Stimulated activated CD4-positive, alpha-beta T cell treated with anti-CD3 and anti-CD28 coated beads, Interleukin-15, amount 100 ng/mL, for 1 hour (primary cell): ENCODE results near the gene SFXN5.

Experiments
- DNase-seq, 2 donors: peaks; one replicate each; pipeline ENCODE4 v3.0.0-alpha.2; 2020; ENCODE audit warnings: low read depth in 1 of 2, low spot score in 1 of 2

Gene SFXN5

DNA sequence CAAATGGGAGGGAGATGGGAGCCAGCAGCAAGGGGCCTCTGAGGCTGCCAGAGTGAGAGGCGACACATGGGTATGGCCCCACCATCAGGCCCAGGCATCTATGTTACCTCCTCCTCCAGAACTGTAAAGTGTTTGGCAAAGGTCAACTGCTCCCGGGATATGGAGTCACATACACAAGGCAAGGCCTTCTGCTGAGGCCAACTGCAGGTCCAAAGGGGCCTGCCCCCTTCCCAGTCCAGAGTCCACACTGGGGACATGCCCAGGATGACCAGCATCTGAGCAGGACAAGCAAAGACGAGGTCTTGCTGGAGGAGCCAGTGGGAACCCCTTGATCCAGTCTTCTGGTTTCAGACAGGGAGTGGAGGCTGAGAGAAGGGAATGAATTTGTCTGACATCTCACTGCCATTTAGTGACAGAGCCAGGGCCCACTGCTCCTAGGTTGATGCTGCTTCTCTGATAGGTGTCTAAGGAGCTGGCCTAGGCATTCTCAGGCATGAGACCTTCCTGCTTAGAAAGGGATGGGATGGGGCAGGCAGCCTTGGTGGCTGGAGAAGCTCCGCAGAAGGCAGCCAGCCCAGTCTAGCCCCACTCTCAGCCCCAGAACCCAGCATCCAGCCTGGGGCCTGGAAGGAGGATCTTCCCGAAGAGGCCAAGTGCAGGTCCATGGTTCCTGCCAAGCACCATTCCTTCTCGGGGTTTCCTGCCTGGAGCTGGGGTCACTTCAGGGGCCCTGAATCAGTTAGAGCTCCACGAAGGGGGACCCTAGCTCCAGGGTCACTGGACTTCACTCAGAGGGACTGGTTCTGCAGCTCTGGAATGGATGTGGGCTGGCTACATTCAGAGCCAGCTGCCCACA, 127.7 kb downstream of the SFXN5 start:
- DNase-seq: no peak

DNA sequence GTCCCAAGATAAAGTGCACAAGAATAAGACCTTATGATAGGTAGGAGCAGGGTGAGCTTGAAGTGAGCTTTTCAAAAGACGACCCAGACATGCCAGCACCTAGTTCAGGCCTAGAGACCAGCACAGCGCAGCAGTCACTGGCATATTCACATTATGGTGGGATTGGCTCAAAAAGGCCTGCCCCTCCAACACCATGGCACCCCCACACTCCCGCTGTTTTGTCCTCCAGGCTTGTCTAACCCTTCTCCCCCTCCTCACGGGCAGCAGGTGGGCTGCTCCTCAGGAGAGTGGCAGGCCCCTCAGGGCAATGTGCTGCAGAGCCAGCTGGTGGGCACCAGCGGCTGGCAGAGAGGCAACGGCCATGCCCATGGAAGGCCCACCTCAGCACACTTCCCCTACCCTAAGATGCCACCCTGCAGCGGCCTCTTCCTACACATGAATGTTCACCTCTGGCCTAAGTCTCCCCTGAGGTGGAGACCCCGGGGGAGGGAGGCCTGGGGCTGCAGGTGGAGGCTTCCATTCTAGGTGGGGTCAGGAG, 128.6 kb downstream of the SFXN5 start:
- no peak for DNase-seq

DNA sequence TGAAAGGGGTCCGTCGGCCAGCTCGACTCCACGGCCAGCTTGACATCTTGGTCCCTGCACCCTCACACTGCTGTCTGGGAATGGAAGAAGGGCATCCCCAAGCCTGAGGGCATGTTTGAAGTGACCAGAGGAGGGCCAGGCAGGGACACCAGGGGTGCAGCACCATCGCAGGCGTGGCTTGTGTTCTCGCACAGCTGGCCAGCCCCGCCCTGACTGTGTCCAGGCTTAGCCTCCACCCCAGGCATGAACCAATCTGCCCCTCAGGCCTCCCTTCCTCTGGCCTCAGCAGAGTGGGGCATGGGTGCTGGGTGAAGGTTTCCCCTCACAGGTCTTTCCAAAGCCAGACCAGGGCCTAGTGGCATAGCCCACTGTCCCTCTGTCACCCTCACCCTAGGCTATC, 129.2 kb downstream of the SFXN5 start:
- DNase-seq: no peak

DNA sequence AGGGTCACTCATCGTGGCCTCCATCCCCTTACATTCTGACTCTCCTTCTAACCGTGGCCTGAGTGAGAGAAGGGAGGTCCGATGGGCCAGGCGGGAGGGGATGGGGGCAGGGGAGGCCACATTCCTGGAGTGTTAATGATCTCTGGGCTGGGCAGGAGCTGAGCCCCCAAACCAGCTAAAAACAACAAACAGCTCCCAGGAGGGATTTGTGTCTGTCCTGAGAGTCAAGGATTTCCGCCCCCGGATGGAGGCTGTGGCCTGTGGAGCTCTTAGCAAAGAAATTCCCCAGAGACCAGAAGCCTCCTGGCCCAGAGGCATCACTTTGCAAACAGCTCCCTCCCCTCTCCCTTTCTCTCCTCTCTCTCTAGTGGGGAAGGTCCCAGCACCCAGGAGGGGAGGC, 130.7 kb downstream of the SFXN5 start:
- no peak for DNase-seq

- no peak for DNase-seq
Measured at GRCh38 chr2:72940361-72940760, 131.2 kb downstream of the SFXN5 start.

GRCh38 chr2:72938455-72938854, 133.1 kb downstream of the SFXN5 start:
- DNase-seq: no peak

DNA sequence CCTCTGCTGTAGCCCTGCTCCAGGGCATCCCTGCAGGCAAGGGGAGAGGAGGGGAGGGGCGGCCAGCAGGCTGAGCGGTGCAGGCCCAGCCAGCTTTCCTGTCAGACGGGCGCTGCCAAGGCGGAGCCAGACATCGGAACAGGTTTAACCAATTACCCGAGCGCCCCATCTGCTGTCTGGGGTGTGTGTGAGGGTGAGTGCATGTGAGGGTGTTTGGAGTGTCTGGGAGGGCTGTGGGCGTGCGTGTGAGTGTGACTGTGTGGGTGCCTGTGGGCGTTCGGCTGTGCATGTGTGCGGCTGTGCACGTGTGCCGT, 134.2 kb downstream of the SFXN5 start:
- DNase-seq: no peak

- no peak for DNase-seq
Measured at GRCh38 chr2:72936660-72937355, 134.7 kb downstream of the SFXN5 start.

DNA sequence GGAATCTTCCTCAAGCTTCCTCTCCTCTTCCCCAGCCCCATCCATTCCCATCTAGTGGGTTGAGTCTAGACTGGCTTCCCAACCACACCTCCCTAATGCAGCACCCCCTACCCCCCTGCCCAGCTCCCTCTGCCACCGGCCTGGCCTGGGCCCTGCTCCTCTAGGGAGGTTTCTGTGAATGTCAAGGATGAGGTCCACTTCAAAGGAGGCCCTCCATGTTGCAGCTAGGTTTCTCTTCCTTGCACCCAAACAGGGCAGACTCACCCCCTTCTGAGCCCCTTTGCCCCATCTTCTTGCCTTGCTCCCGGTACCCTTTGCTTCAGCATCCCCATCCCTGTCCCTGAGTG, 135.9 kb downstream of the SFXN5 start:
- DNase-seq: no peak

DNA sequence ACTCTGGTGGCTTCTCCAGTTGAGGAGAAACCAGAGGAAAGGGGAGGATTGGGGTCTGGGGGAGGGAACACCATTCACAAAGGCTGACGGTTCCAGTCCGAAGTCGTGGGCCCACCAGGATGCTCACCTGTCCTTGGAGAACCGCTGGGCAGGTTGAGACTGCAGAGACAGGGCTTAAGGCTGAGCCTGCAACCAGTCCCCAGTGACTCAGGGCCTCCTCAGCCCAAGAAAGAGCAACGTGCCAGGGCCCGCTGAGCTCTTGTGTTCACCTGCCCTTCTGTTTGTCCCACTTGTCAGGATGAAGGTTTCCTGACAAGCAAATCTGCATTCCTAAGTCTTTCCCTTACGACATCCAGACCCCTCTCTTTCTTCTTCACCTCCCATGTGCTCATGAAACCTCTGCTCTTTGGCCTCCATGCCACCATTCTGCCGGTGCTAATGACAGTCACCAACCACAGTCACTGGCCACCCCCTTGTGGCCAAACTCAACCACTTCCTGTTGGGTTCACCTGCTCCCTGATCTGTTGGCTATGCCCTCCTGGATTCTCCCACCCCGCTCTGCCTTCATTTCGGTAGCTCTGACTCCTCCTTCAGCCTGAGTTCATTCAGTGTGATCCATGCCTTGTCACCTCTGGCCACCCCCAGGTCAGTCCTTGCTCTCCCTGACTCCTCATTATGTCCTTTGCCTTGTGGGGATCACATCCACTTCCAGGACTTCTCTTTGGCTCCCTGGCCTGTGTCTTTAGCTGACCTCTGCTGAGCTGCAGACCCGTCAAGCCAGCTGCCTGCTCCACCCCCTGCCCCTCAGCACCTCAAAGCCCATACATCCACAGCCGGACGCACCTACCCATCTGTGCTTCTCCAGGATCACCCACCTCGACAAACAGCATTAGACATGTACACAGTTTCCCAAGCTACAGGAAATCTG, 136.6 kb downstream of the SFXN5 start:
- DNase-seq: no peak

DNA sequence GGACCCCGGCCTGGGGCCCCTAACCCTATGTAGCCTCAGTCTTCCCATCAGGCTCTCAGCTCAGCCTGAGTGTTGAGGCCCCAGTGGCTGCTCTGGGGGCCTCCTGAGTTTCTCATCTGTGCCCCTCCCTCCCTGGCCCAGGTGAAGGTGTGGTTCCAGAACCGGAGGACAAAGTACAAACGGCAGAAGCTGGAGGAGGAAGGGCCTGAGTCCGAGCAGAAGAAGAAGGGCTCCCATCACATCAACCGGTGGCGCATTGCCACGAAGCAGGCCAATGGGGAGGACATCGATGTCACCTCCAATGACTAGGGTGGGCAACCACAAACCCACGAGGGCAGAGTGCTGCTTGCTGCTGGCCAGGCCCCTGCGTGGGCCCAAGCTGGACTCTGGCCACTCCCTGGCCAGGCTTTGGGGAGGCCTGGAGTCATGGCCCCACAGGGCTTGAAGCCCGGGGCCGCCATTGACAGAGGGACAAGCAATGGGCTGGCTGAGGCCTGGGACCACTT, 137.8 kb downstream of the SFXN5 start:
- no peak for DNase-seq

- no peak for DNase-seq
Measured at GRCh38 chr2:72933207-72933606, 138.3 kb downstream of the SFXN5 start.

DNA sequence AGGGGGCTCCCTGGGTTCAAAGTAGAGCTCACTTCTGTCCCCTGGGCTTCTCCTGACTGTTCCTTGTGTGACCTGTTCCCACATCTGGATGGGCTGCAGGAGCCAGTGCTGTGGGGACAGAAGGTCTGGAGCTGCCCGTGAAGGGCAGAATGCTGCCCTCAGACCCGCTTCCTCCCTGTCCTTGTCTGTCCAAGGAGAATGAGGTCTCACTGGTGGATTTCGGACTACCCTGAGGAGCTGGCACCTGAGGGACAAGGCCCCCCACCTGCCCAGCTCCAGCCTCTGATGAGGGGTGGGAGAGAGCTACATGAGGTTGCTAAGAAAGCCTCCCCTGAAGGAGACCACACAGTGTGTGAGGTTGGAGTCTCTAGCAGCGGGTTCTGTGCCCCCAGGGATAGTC, 138.7 kb downstream of the SFXN5 start:
- no peak for DNase-seq

GRCh38 chr2:72932045-72932740, 139.3 kb downstream of the SFXN5 start:
- no peak for DNase-seq

DNA sequence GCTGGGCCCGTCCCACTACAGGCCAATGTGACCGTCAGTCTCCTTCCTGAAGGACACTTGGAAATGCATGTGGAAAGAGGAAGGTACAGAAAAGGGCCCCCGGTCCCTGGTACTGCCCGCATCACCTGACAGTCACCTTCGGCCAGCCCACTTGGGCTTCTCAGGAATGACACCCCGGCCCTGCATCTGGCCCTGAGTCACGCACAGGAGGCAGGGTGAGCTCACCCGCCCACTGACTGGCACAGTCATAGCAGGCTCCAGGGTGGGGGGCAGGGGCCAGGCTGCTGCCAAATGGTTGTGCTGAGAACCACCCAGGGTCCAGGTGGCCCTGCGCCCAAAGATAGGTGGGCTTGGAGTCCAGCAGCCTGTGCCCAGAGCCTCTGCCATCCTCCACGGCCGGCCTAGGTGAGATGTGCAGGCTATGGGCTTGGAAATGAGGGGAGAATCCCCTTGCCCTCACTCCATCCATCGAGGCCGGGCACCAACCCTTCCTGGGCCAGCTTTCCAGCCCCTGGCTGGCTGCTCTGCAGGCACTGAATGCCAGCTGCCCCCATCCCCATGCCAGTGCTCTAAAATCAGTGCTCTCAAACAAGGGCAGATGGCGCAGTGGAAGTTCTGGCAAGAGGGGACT, 140.1 kb downstream of the SFXN5 start:
- no peak for DNase-seq

DNA sequence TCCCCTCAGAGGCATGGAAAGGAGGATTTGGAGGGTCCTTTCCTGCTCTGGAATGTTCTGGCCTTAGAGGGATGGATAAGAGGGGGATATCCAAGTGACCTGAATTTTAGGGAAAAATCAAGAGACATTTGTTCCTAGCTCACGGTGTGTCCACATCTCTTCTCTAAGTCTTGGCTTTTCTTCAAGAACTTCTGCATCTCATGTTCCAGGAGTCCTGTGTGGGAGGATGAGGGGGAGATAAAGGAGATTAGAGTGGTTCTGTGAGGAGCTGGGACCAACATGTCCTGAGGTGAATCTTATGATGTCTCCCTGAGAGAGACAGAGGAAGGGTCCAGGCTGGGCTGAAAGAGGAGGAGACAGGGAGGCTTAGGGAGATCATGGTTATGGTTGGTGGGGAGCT, 142.5 kb downstream of the SFXN5 start:
- no peak for DNase-seq

GRCh38 chr2:72927619-72928550, 143.6 kb downstream of the SFXN5 start:
- no peak for DNase-seq

- DNase-seq: no peak
Measured at GRCh38 chr2:72926811-72927465, 144.6 kb downstream of the SFXN5 start.

DNA sequence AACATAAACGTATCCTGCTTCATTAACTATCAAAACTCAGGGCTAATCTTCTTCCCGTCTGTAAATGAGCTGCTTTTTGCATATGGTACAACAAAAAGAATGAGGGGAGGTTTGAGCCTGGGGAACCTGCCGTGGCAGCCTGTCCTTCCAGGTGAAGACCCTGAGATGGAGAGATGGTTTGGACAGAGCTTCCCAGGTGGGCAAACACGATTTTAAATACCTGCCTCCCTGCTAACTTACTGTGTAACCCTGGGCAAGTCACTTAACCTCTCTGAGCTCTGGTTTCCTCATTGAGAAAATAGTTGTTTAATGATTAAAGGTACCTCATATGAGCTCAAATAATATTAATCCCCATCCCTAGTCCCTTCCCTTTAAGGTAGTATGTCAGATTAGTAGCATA, 145.1 kb downstream of the SFXN5 start:
- no peak for DNase-seq
